Bronchial epithelial cell (primary cell): ENCODE data around the gene BHLHA9. TPM values are rescaled to one million over a fixed set of nuclear protein-coding genes. Genes with fewer than 3 reads are reported as not detected.
"Not testable (repeated sequence)": the region's sequence is repeated elsewhere in the genome, so short reads cannot be mapped to it uniquely, and the experiment has no call there.

ENCODE experiments used
- DNase-seq: peaks from one replicate; pipeline ENCODE4 v3.0.0-alpha.2; 2010; ENCODE audit warnings: low read depth
- FAIRE-seq: peaks from 2 replicates; lab custom pipeline; 2011; peaks lifted over from hg19 to GRCh38; lab: Jason Lieb, UNC
- H3K27me3 ChIP-seq: 2 replicates; pipeline ENCODE4 v1.5.1; 2011; ENCODE audit warnings: low read length; ENCODE audit not compliant: control insufficient read depth, insufficient read depth
- H3K36me3 ChIP-seq: 2 replicates; pipeline ENCODE4 v1.5.1; 2011; ENCODE audit warnings: low read length; ENCODE audit not compliant: control insufficient read depth, insufficient read depth
- H3K4me3 ChIP-seq: 2 replicates; pipeline ENCODE4 v1.5.1; 2011; ENCODE audit warnings: mild to moderate bottlenecking, low read depth, low read length, control low read depth
- total RNA-seq: library from RNA; depleted of rRNA; stranded (reverse); fragments of >200 nt; gene quantifications from 2 replicates; pipeline ENCODE4 v1.2.1, GENCODE V29; 2014
- TF ChIP-seq, protein P1 (sequence below): IDR thresholded peaks from 2 replicates; pipeline ENCODE4 v1.5.1; 2011; ENCODE audit warnings: mild to moderate bottlenecking, moderate library complexity, low read length, control low read depth, inconsistent platforms; ENCODE audit not compliant: insufficient read depth, severe bottlenecking

Gene BHLHA9
- total RNA-seq, 1 donor from 2014 or later = not detected

DNA sequence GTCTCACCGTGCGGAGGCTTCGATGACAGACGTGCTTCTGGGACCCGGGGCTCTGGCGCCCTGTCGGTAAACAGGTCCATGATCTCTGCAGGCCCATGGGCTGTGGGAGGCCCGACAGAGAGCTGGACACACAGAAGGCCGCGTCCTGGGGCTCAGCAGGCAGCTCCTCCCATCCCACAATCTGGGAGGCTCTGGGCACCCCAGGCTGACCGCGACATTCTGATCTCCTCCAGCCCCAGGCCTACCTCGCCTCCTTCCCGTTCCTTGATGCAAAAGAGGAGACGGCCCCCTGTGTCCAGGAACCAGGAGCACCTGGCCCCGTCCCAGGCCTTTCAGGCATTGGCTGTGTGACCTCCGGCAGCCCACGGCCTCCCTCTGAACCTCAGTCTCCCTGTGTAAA is 32.5 kb downstream of the BHLHA9 start:
- FAIRE-seq (no peak), DNase-seq (no peak)
- no peaks in the 10 kb centered on the region for H3K36me3 ChIP-seq
- H3K4me3 ChIP-seq = no peak overlapping the region
- TF ChIP-seq, protein P1, sequence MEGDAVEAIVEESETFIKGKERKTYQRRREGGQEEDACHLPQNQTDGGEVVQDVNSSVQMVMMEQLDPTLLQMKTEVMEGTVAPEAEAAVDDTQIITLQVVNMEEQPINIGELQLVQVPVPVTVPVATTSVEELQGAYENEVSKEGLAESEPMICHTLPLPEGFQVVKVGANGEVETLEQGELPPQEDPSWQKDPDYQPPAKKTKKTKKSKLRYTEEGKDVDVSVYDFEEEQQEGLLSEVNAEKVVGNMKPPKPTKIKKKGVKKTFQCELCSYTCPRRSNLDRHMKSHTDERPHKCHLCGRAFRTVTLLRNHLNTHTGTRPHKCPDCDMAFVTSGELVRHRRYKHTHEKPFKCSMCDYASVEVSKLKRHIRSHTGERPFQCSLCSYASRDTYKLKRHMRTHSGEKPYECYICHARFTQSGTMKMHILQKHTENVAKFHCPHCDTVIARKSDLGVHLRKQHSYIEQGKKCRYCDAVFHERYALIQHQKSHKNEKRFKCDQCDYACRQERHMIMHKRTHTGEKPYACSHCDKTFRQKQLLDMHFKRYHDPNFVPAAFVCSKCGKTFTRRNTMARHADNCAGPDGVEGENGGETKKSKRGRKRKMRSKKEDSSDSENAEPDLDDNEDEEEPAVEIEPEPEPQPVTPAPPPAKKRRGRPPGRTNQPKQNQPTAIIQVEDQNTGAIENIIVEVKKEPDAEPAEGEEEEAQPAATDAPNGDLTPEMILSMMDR = no peak
- H3K27me3 ChIP-seq = peaks cover 4% of the 10 kb centered on the region

DNA sequence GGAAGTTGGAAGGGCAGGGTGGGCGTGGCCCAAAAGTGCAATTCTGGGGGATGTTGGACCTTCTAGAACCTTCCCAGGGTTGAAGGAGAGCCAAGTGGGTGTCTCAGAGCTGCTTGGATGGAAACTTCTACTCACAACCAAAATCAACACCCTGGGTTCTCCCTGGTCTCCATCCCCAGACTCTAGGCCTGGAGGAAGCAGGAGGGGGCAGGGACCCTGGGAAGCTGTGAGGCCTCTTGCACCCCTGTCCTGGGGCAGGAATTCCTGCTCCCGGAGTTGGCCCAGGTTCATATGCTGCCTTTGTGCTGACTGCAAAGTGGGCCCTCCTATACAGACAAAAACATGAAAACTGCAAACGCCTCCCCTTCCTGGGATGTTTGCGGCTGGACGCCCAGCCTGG is 34.3 kb downstream of the BHLHA9 start:
- no peaks in the 10 kb centered on the region for H3K36me3 ChIP-seq
- H3K27me3 ChIP-seq = no peaks in the 10 kb centered on the region
- TF ChIP-seq, protein P1 = no peak
- no peak overlapping the region for H3K4me3 ChIP-seq
- DNase-seq (no peak), FAIRE-seq (no peak)

DNA sequence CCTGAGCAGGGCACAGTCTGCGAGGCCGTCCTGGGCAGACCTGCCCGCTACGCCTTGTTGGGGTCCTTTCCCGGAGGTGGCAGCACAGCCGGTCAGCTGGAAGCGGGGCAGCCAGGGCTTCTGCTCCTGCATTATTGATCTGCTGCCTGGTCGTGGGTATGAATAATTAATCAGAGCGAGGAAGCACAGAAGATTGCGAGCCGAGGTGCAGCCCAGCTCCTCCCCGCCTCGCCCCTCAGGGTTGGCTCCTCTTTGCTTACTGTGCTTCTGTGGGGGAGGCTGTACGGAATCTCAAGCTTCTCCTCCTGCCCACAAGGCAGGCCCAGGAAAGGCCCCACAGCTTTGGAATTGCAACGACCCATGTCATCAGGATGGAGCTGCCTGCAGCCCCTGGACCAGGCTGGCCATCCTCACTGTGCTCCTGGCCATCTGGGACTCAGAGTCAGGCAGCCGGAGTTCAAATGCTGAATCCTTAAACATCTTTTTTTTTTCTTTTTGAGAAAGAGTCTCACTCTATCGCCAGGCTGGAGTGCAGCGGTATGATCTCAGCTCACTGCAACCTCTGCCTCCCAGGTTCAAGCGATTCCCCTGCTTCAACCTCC is 34.8 kb downstream of the BHLHA9 start:
- FAIRE-seq (no peak), DNase-seq (no peak)
- no peaks in the 10 kb centered on the region for H3K36me3 ChIP-seq
- no peaks in the 10 kb centered on the region for H3K27me3 ChIP-seq
- TF ChIP-seq, protein P1 = no peak
- H3K4me3 ChIP-seq = no peak overlapping the region

DNA sequence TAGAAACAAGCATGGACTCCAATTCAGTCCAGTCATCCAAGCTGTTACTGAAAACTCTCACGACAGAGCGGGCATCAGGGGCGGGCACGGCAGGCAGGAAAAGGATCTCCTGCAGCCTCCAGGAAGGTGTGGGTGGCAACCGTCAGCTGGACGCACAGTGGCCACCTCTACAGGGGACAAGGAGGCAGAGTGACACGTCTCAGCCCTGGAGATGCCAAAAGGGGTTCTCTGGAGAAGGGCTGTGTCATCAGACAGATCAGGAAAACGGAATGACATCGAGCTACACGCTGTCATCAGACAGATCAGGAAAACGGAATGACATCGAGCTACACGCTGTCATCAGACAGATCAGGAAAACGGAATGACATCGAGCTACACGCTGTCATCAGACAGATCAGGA is 37.6 kb downstream of the BHLHA9 start:
- DNase-seq, FAIRE-seq, H3K4me3 ChIP-seq, H3K27me3 ChIP-seq, H3K36me3 ChIP-seq: not testable (repeated sequence)

DNA sequence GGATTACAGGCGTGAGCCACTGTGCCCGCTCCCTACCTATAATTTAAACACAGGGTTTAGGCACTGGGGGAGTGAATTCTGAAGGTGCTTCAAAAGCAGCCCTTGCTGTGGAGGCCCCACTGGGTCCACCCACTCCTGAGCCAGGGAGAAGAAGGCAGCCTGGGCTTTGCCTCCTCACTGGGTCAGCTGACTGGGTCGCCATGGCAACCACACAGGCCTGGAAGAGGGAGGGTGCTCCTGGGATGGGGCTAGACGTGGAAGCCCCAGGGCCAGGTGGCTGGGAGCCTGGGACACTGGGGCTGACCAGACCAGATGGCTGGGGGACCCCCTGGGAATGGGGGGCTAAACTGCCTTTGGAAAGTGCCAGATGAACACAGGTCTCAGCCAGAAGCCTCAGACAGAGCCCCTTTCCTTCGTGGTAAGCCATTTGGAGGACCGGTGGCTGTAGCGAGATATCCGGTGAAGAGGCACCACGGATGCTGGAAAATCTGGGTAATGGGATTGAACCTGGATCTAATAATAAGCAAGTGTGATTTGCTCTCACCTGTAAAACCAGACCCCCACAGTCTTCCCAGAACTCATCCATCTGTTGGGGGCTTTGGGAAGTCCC is 42.1 kb downstream of the BHLHA9 start:
- Histone ChIP-seq H3K27me3 (peaks cover 4% of the 10 kb centered on the region), H3K36me3 (no peaks in the 10 kb centered on the region), H3K4me3 (no peak overlapping the region)
- TF ChIP-seq, protein P1 = no peak
- FAIRE-seq (no peak), DNase-seq (no peak)

DNA sequence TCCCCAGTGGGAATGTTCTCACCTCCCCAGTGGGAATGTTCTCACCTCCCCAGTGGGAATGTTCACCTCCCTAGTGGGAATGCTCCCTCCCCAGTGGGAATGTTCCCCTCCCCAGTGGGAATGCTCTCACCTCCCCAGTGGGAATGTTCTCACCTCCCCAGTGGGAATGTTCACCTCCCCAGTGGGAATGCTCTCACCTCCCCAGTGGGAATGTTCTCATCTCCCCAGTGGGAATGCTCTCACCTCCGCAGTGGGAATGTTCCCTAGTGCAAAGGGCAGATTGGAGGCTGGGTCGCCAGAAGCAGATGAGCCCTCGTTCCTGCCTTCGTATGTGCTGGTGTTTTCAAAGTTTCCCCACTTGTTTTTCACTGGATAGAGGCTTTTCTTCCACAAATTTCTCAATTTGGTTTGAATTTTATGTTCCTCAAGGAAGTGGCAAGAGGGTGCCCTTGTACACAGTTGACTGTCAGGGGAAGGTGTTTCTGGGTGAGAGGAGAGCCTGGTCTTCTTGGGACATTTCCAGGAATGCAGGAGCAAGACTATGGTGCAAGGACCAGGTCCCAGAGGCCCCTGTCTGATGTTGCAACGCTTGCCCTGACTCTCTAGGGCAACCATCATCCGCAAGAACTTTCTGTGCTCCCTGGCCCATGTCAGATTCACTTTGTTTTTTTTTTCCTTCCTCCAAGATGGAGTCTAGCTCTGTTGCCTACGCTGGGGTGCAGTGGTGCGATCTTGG is 43.2 kb downstream of the BHLHA9 start:
- DNase-seq (no peak), FAIRE-seq (no peak)
- H3K36me3 ChIP-seq = no peaks in the 10 kb centered on the region
- TF ChIP-seq, protein P1 = no peak
- no peak overlapping the region for H3K4me3 ChIP-seq
- peaks cover 4% of the 10 kb centered on the region for H3K27me3 ChIP-seq
